ENCODE measurements around the gene ACP5.

ACP5 gene

GRCh38 chr19:11547929-11548700 is 29.3 kb downstream of the ACP5 start:
- H2AFZ ChIP-seq (ENCODE audit: low read length) = no peak overlapping the region
- H3K9me2 ChIP-seq (replicated peaks; ENCODE audit: insufficient read depth, low read length) = no peaks in the 10 kb centered on the region
- H3K9ac ChIP-seq (ENCODE audit: low read length) = no peak overlapping the region
- no peak overlapping the region for H3K4me3 ChIP-seq (ENCODE audit: low read length)
- no peak overlapping the region for H3K27ac ChIP-seq (ENCODE audit: low read length)
- no peaks in the 10 kb centered on the region for H3F3A ChIP-seq (ENCODE audit: insufficient read depth, low read length)
- H3K27me3 ChIP-seq (replicated peaks; ENCODE audit: insufficient read depth, low read length) = peaks cover 21% of the 10 kb centered on the region
- H3K79me2 ChIP-seq (ENCODE audit: low read length) = no peaks in the 10 kb centered on the region
- no peaks in the 10 kb centered on the region for H3K9me3 ChIP-seq (replicated peaks; ENCODE audit: insufficient read depth, low read length)
- H3K4me2 ChIP-seq (ENCODE audit: low read depth, low read length) = no peak overlapping the region
- no peaks in the 10 kb centered on the region for H3K36me3 ChIP-seq (replicated peaks; ENCODE audit: insufficient read depth, low read length)
- TF ChIP-seq EZH2phosphoT487 (IDR thresholded peaks at IDR 0.05; ENCODE audit: low read length) = no peak
- TF ChIP-seq CTCF (IDR thresholded peaks at IDR 0.05; ENCODE audit: low read length) = no peak
- TF ChIP-seq EZH2 (optimal IDR thresholded peaks at IDR 0.05; ENCODE audit: low read depth, low read length) = no peak
- DNase-seq = no peak
- no peaks in the 10 kb centered on the region for H3K4me1 ChIP-seq (ENCODE audit: low read length)
- no peaks in the 10 kb centered on the region for H4K20me1 ChIP-seq (ENCODE audit: insufficient read depth, low read length)

DNA sequence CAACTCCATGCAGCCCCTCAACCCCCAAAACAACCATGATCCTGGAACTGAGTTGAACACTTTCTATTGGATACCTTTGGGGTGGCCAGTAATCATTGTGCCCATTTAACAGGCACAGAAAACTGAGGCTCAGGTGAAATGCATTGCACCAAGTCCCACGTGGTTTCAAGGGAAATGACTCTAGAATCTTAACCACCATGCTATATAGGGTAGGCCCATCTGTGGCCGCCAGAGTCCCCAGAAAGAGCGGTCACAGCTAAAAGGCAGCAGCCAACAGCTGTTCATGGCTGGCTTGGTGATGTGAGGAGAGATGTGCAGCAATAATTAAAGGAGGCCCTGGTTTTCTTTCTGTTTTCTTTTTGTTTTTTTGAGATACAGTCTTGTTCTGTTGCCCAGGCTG is 36.2 kb downstream of the ACP5 start:
- no peaks in the 10 kb centered on the region for H3K79me2 ChIP-seq (ENCODE audit: low read length)
- no peak overlapping the region for H3K4me3 ChIP-seq (ENCODE audit: low read length)
- peak; percentile 12 for DNase-seq
- no peaks in the 10 kb centered on the region for H3K9me2 ChIP-seq (replicated peaks; ENCODE audit: insufficient read depth, low read length)
- H2AFZ ChIP-seq (ENCODE audit: low read length) = no peak overlapping the region
- H3K36me3 ChIP-seq (replicated peaks; ENCODE audit: insufficient read depth, low read length) = no peaks in the 10 kb centered on the region
- no peak for TF ChIP-seq EZH2phosphoT487 (IDR thresholded peaks at IDR 0.05; ENCODE audit: low read length)
- TF ChIP-seq EZH2 (optimal IDR thresholded peaks at IDR 0.05; ENCODE audit: low read depth, low read length) = no peak
- TF ChIP-seq CTCF (IDR thresholded peaks at IDR 0.05; ENCODE audit: low read length) = no peak
- H3F3A ChIP-seq (ENCODE audit: insufficient read depth, low read length) = no peaks in the 10 kb centered on the region
- no peak overlapping the region for H3K27ac ChIP-seq (ENCODE audit: low read length)
- peaks cover 49% of the 10 kb centered on the region for H3K27me3 ChIP-seq (replicated peaks; ENCODE audit: insufficient read depth, low read length)
- no peak overlapping the region for H3K4me2 ChIP-seq (ENCODE audit: low read depth, low read length)
- H3K9me3 ChIP-seq (replicated peaks; ENCODE audit: insufficient read depth, low read length) = no peaks in the 10 kb centered on the region
- no peak overlapping the region for H3K9ac ChIP-seq (ENCODE audit: low read length)
- no peaks in the 10 kb centered on the region for H4K20me1 ChIP-seq (ENCODE audit: insufficient read depth, low read length)
- no peaks in the 10 kb centered on the region for H3K4me1 ChIP-seq (ENCODE audit: low read length)

- TF ChIP-seq EZH2 (optimal IDR thresholded peaks at IDR 0.05; ENCODE audit: low read depth, low read length) (no peak), CTCF (IDR thresholded peaks at IDR 0.05; ENCODE audit: low read length) (no peak), EZH2phosphoT487 (IDR thresholded peaks at IDR 0.05; ENCODE audit: low read length) (no peak)
- Histone ChIP-seq H3K27me3 (replicated peaks; ENCODE audit: insufficient read depth, low read length) (peaks cover 45% of the 10 kb centered on the region), H3F3A (ENCODE audit: insufficient read depth, low read length) (0 out of 2 replicates have a peak, but pooled peaks cover 2% of the 10 kb centered on the region), H2AFZ (ENCODE audit: low read length) (no peak overlapping the region), H3K9me3 (replicated peaks; ENCODE audit: insufficient read depth, low read length) (no peaks in the 10 kb centered on the region), H3K9ac (ENCODE audit: low read length) (no peak overlapping the region), H3K79me2 (ENCODE audit: low read length) (no peaks in the 10 kb centered on the region), H3K27ac (ENCODE audit: low read length) (no peak overlapping the region), H3K4me1 (ENCODE audit: low read length) (peaks cover under 1% of the 10 kb centered on the region; the same call in 1 of the 2 replicates), H3K4me3 (ENCODE audit: low read length) (no peak overlapping the region), H3K9me2 (replicated peaks; ENCODE audit: insufficient read depth, low read length) (no peaks in the 10 kb centered on the region), H4K20me1 (ENCODE audit: insufficient read depth, low read length) (no peaks in the 10 kb centered on the region), H3K4me2 (ENCODE audit: low read depth, low read length) (no peak overlapping the region), H3K36me3 (replicated peaks; ENCODE audit: insufficient read depth, low read length) (no peaks in the 10 kb centered on the region)
- DNase-seq = no peak
These were observed 36.8 kb downstream of the ACP5 start for GRCh38 chr19:11540645-11541044.

Data from MM.1S (cell line).